GM23248 (cell line): ENCODE measurements around the gene METTL14. TPM values are rescaled to one million over a fixed set of nuclear protein-coding genes. Genes with fewer than 3 reads are reported as not detected.

Source experiments
- DNase-seq: peaks from one replicate; pipeline ENCODE4 v3.0.0-alpha.2; 2015
- H2AFZ ChIP-seq: fragments of 200-600 bp; sonication (generic); 2 replicates; pipeline ENCODE4 v1.6.1; 2016; ENCODE audit warnings: antibody characterized with exemption
- H3F3A ChIP-seq: fragments of 200-600 bp; sonication (generic); 2 replicates; pipeline ENCODE4 v1.6.1; 2016; ENCODE audit warnings: mild to moderate bottlenecking, antibody characterized with exemption, mixed run types; ENCODE audit not compliant: insufficient read depth
- H3K27ac ChIP-seq: fragments of 200-600 bp; sonication (generic); 2 replicates; pipeline ENCODE4 v1.5.1; 2016; ENCODE audit warnings: mild to moderate bottlenecking
- H3K27me3 ChIP-seq: fragments of 200-600 bp; sonication (generic); replicated peaks from 2 replicates; pipeline ENCODE4 v1.6.1; 2016; ENCODE audit warnings: mild to moderate bottlenecking; ENCODE audit not compliant: insufficient read depth
- H3K36me3 ChIP-seq: fragments of 200-600 bp; sonication (generic); 2 replicates; pipeline ENCODE4 v1.6.1; 2016; ENCODE audit warnings: low read depth, mild to moderate bottlenecking
- H3K4me1 ChIP-seq: fragments of 200-600 bp; sonication (generic); 2 replicates; pipeline ENCODE4 v1.6.1; 2016; ENCODE audit warnings: mild to moderate bottlenecking; ENCODE audit not compliant: insufficient read depth
- H3K4me2 ChIP-seq: fragments of 200-600 bp; sonication (generic); one replicate; pipeline ENCODE4 v1.6.1; 2016; ENCODE audit warnings: mild to moderate bottlenecking; ENCODE audit not compliant: unreplicated experiment
- H3K4me3 ChIP-seq: fragments of 200-600 bp; sonication (generic); 2 replicates; pipeline ENCODE4 v1.5.1; 2016; ENCODE audit warnings: mild to moderate bottlenecking
- H3K79me2 ChIP-seq: fragments of 200-600 bp; sonication (generic); 2 replicates; pipeline ENCODE4 v1.6.1; 2016; ENCODE audit warnings: mild to moderate bottlenecking; ENCODE audit not compliant: insufficient read depth
- H3K9ac ChIP-seq: fragments of 200-600 bp; sonication (generic); 2 replicates; pipeline ENCODE4 v1.6.1; 2016; ENCODE audit warnings: mild to moderate bottlenecking
- H3K9me2 ChIP-seq: fragments of 200-600 bp; sonication (generic); 2 replicates; pipeline ENCODE4 v1.6.1; 2016; ENCODE audit warnings: mixed run types, mild to moderate bottlenecking, moderate library complexity; ENCODE audit not compliant: insufficient read depth
- H3K9me3 ChIP-seq: fragments of 200-600 bp; sonication (generic); one replicate; pipeline ENCODE4 v1.6.1; 2017; ENCODE audit warnings: low read depth
- H4K20me1 ChIP-seq: fragments of 200-600 bp; sonication (generic); 2 replicates; pipeline ENCODE4 v1.6.0; 2016; ENCODE audit not compliant: insufficient read depth
- EZH2 ChIP-seq: fragments of 200-600 bp; sonication (generic); IDR thresholded peaks from 2 replicates; pipeline ENCODE4 v1.6.1; 2018; ENCODE audit warnings: antibody characterized with exemption, mild to moderate bottlenecking; ENCODE audit not compliant: insufficient read depth, poor library complexity, severe bottlenecking
- EZH2phosphoT487 ChIP-seq: fragments of 200-600 bp; sonication (generic); IDR thresholded peaks from 2 replicates; pipeline ENCODE4 v1.6.1; 2018; ENCODE audit warnings: antibody characterized with exemption, moderate library complexity, mild to moderate bottlenecking, low read depth; ENCODE audit not compliant: insufficient read depth
- whole genome bisulfite sequencing, 2 experiments: methylation state at CpG; one replicate each; pipeline ENCODE4 v1.1.6; 2015 to 2017; ENCODE audit warnings: low lambda C conversion rate in 2 of 2, low coverage in 1 of 2; ENCODE audit errors: missing lambda C conversion rate in 2 of 2; 5-methylcytosine and 5-hydroxymethylcytosine counted together
- in situ Hi-C: fragments of 300-500 bp; cut with MboI; formaldehyde crosslinking; loops from 2 replicates; pipeline ENCODE4 v1.15.0; 2020
- polyA plus RNA-seq: library from polyadenylated mRNA; unstranded; fragments of >200 nt; fragmentation: Nextera tagmentation; extraction: Ambion mirVana; gene quantifications from 2 replicates; pipeline ENCODE4 v1.2.1, GENCODE V29; 2016
- total RNA-seq: library from RNA; depleted of rRNA; stranded (reverse); fragments of >200 nt; shearing (Covaris generic); gene quantifications from 2 replicates; pipeline ENCODE4 v1.2.3, GENCODE V29; 2014

Gene METTL14
- total and polyA plus RNA-seq, 2 experiments from 2014 or later, result 21.9 to 38.9 TPM

DNA sequence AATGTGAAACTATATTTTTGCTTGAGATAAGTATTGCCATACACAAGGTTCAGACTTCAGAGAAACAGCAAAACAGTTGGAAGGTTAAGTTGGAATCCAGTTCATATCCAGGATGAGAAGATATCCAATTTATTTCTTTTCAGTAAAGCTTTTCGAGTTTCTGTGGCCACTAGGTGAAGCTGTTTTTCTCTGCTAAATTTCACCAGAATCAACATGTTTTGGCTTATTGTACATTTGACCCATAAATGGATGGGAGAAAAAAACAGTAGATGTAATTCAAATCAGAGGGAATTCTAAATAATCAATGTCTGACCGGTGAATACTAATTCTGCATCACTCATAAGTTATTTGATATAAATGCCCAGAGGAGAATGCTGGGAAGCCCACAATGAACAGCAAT lies 9.1 kb upstream of the METTL14 start:
- H3K4me2 ChIP-seq, result no peak overlapping the region
- 53% methylated on average over 2 of the region's 2 CpGs for WGBS, 2 experiments
- no peak overlapping the region for H2AFZ ChIP-seq
- no peaks in the 10 kb centered on the region for H4K20me1 ChIP-seq
- no peak overlapping the region for H3K27ac ChIP-seq
- H3K9me3 ChIP-seq, result no peaks in the 10 kb centered on the region
- no peak for DNase-seq
- TF ChIP-seq EZH2phosphoT487 (no peak), EZH2 (no peak)
- H3K79me2 ChIP-seq, result no peaks in the 10 kb centered on the region
- H3K9me2 ChIP-seq, result no peaks in the 10 kb centered on the region
- no peaks in the 10 kb centered on the region for H3K4me1 ChIP-seq
- no peak overlapping the region for H3K9ac ChIP-seq
- no peaks in the 10 kb centered on the region for H3F3A ChIP-seq
- H3K27me3 ChIP-seq, result no peaks in the 10 kb centered on the region
- no peak overlapping the region for H3K4me3 ChIP-seq
- no peaks in the 10 kb centered on the region for H3K36me3 ChIP-seq
- in situ Hi-C loops, result loop anchor here (25.0 kb wide), 1 partner anchor 139 kb away; no protein-coding TSS in a partner anchor

DNA sequence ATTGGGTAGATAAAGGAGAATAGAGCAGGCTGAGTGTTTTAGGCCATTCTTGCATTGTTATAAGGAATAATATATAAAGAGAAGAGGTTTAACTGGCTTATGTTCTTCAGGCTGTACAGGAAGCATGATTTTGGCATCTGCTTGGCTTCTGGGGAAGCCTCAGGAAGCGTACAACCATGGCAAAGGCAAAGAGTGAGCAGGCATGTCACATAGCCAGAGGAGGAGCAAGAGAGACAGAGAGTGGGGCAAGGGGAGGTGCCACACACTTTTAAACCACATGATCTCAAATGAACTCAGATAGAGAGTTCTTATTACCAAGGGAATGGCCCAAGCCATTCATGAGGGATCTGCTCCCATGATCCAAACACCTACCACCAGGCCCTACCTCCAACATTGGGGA lies 4.4 kb upstream of the METTL14 start:
- no peaks in the 10 kb centered on the region for H3K9me2 ChIP-seq
- no peak overlapping the region for H2AFZ ChIP-seq
- no peak overlapping the region for H3K27ac ChIP-seq
- no peaks in the 10 kb centered on the region for H4K20me1 ChIP-seq
- H3K4me3 ChIP-seq, result no peak overlapping the region
- no peak overlapping the region for H3K4me2 ChIP-seq
- H3K9me3 ChIP-seq, result no peaks in the 10 kb centered on the region
- peaks cover 10% of the 10 kb centered on the region; the same call in 1 of the 2 replicates for H3F3A ChIP-seq
- DNase-seq, result peak; percentile 5
- no peak for TF ChIP-seq EZH2phosphoT487
- TF ChIP-seq EZH2, result no peak
- in situ Hi-C loops, result loop anchor here (25.0 kb wide), 1 partner anchor 144 kb away; no protein-coding TSS in a partner anchor
- whole genome bisulfite sequencing, 2 experiments, result 14 to 33% methylated on average over 1 of the region's 1 CpG
- no peaks in the 10 kb centered on the region for H3K27me3 ChIP-seq
- H3K79me2 ChIP-seq, result peaks cover 3% of the 10 kb centered on the region
- H3K36me3 ChIP-seq, result no peaks in the 10 kb centered on the region
- H3K9ac ChIP-seq, result no peak overlapping the region
- H3K4me1 ChIP-seq, result no peaks in the 10 kb centered on the region

DNA sequence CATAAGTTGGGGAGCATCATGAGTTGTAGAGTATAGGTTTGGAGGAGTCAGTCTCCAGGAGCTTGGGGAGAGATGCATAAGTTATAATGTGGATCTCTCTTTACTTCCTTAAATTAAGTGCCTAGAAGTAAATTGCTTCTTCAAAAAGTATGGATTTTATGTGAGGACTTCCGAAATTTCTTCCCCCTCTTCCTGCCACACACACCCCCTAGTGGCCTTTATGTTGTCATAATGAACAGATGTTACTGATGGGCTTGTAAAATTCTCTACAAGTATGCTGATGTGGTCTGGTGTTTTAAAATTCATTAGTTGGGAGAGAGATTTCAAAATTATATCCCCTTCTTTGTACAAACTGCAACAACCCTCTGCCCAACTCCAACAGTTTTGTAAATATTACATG lies 2.3 kb upstream of the METTL14 start:
- in situ Hi-C loops, result loop anchor here (25.0 kb wide), 1 partner anchor 146 kb away; no protein-coding TSS in a partner anchor
- Histone ChIP-seq H3K4me1 (peaks cover 15% of the 10 kb centered on the region), H3K9me3 (no peaks in the 10 kb centered on the region), H2AFZ (peak overlapping the region; percentile 52), H3K27ac (no peak overlapping the region), H4K20me1 (no peaks in the 10 kb centered on the region), H3K79me2 (peaks cover 25% of the 10 kb centered on the region), H3F3A (peaks cover 16% of the 10 kb centered on the region; the same call in 1 of the 2 replicates), H3K9me2 (no peaks in the 10 kb centered on the region), H3K4me3 (no peak overlapping the region), H3K9ac (no peak overlapping the region), H3K27me3 (no peaks in the 10 kb centered on the region), H3K36me3 (no peaks in the 10 kb centered on the region), H3K4me2 (no peak overlapping the region)
- 0 to 6% methylated on average over 1 of the region's 1 CpG for WGBS, 2 experiments
- TF ChIP-seq EZH2, result no peak
- no peak for TF ChIP-seq EZH2phosphoT487
- DNase-seq, result peak; percentile 71

DNA sequence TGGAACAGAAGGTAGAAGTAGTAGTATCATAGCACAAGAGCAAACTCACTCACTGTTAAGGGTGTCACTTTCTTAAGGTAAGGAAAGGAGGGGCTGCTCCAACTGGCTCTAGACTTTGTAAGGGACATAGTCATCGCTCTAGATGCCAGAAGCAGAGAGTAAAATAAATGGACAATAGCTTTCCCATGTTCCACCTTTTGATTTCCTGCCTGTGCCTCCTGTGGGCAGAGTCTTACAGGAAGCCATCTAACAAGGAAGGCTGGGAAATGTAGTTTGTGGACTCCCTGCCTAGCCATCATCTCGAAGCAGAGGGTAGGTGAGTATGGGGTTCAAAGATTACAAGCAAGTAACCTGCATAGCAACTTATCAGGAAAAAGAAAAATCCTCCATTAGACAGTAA lies 1.7 kb upstream of the METTL14 start:
- 0 to 3% methylated on average over 2 of the region's 2 CpGs for WGBS, 2 experiments
- DNase-seq, result no peak
- no peak overlapping the region for H3K4me3 ChIP-seq
- H3K79me2 ChIP-seq, result peaks cover 31% of the 10 kb centered on the region
- H3K27me3 ChIP-seq, result no peaks in the 10 kb centered on the region
- H3K4me2 ChIP-seq, result no peak overlapping the region
- TF ChIP-seq EZH2phosphoT487 (no peak), EZH2 (no peak)
- no peak overlapping the region for H3K9ac ChIP-seq
- H3K9me2 ChIP-seq, result no peaks in the 10 kb centered on the region
- peaks cover 15% of the 10 kb centered on the region for H3K4me1 ChIP-seq
- in situ Hi-C loops, result loop anchor here (25.0 kb wide), 1 partner anchor 146 kb away; no protein-coding TSS in a partner anchor
- H3K36me3 ChIP-seq, result no peaks in the 10 kb centered on the region
- no peak overlapping the region for H3K27ac ChIP-seq
- no peaks in the 10 kb centered on the region for H4K20me1 ChIP-seq
- H2AFZ ChIP-seq, result peak overlapping the region; percentile 52
- peaks cover 16% of the 10 kb centered on the region; the same call in 1 of the 2 replicates for H3F3A ChIP-seq
- no peaks in the 10 kb centered on the region for H3K9me3 ChIP-seq
